ENCODE measurements around the gene LMO3.
"Not testable (repeated sequence)": the region's sequence is repeated elsewhere in the genome, so short reads cannot be mapped to it uniquely, and the experiment has no call there.

Gene LMO3

DNA sequence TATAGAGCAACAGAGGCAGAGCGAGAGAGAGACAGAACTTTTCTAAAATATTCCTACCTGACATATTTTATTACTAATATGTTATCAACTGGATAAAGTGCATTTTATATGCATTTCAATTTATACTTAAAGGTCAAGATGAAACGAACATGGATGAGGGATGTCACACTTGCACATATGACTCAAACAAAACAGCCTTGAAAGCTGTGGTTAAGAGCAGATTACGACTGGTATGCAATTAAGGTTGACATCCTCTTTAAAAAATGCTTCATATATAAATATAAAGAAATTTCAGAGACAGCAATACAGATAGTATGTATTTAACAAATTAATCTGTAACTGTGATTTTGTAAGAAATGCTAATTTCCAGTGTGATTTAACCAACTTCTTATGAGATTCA, 52.5 kb downstream of the LMO3 start:
- DNase-seq (ENCODE audit: insufficient read length, low spot score), result no peak
- FAIRE-seq, result no peak

DNA sequence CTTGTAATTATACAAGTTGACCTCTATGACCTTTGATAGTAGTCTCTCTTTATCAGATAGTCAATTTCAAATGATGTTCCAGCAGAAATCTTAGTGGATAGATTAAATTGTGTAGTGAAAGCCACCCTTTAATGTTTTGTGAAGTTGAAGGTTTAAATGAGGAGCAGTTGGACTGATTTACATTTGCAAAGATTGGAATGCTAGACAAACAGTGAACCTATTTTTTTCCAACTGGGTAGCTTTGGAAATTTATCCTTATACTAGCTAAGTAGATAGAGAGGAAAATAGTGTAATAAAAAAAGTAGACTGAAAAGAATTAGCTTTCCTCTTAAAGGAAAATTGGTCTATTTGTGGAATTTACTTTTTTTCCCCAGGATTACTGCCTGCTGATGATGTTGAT, 53.7 kb downstream of the LMO3 start:
- FAIRE-seq (no peak), DNase-seq (ENCODE audit: insufficient read length, low spot score) (no peak)

DNA sequence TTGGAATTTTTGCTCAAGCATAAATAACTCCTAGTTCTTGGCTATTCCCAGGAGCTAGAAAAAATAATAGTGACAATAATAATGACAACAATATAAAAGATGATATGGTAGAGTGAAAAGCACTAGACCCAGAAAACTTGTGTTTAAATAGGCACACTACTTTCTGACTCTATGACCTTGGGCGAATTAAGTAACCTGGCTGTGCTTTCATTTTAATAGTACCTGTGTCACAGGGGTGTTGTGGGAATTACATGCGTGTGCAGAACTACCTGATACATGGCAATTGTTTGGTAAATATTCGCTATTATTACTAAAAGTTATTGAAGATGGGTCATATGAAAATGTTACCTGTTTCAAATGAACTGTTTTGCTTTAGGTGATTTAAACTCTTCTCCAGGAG, 60.1 kb downstream of the LMO3 start:
- FAIRE-seq, result no peak
- no peak for DNase-seq (ENCODE audit: insufficient read length, low spot score)

DNA sequence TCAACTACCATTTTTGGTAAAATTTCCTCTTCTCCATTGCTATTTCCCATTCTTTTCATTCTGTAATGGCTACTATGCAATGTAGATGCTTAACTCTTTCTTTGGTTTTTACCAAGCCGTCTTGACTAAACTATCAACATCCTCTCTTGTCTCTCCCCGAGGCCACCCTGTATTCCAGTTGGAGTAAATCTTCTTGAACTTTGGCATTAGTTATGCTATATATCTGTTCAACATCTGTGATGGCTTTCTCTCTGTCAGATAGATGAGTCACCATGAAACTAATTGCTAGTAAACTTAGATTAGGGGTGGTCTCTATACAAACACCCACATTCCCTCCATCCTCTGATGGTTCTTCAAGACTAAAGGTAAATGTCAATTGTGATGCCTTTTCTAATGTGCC, 63.4 kb downstream of the LMO3 start:
- FAIRE-seq (no peak), DNase-seq (ENCODE audit: insufficient read length, low spot score) (no peak)

DNA sequence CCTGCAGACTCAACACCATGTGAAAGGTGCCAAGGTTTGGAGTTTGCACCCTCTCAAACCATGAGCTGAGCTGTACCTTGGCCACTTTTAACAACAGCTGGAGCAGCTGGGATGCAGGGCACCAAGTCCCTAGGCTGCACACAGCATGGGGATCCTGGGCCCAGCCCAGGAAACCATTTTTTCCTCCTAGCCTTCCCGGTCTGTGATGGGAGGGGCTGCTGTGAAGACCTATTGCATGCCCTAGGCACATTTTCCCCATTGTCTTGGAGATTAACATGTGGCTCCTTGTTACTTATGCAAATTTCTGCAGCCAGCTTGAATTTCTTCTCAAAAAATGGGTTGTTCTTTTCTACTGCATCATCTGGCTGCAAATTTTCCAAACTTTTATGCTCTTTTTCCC, 68.3 kb downstream of the LMO3 start:
- not testable (repeated sequence) for DNase-seq (ENCODE audit: insufficient read length, low spot score); FAIRE-seq

DNA sequence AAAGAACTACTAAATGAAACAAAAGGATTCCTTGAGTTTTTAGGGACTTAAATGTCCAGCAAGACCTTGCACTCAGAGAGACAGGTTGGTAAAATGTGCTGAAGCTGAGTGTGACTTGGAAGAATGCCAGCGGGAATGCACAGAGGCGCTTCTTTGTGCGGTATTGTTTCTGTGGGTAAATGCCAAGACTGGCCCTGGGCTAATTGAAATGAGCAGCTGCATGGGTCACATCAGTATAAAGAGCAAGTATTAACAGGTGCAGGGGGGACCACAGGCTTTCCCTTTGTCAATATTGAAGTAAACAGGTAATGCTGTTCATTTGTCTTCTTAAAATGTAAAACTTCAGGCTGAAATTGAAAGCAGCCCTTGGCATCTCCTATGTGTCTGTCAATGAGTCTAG, 74.3 kb downstream of the LMO3 start:
- FAIRE-seq (no peak), DNase-seq (ENCODE audit: insufficient read length, low spot score) (no peak)

DNA sequence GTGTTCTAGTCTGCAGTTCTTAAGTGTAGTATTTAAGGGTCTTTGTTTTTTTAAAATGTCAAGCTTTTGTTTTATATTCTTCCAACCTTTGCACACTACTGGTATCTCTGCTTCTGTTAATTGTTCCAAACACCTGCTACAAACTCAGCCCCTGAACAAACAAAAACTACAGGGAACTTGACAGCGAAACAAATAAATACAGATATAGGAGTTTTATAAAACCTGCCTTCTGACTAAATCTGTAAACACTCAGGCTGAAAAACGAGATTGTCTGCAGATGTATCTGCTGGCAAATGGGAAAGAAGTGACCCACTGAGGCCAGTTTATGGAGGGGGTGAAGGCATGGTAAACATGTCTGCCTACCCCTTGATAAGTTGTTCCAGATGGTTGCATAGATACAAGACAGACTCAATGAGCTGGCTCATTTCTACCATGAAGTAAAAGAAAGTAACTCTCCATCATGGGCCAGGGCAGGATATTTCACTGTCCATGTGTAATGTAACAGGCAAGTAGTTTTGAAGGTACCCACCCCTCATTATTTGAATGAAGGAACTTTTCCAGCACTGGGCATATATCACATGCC, 75.6 kb downstream of the LMO3 start:
- no peak for FAIRE-seq
- no peak for DNase-seq (ENCODE audit: insufficient read length, low spot score)

DNA sequence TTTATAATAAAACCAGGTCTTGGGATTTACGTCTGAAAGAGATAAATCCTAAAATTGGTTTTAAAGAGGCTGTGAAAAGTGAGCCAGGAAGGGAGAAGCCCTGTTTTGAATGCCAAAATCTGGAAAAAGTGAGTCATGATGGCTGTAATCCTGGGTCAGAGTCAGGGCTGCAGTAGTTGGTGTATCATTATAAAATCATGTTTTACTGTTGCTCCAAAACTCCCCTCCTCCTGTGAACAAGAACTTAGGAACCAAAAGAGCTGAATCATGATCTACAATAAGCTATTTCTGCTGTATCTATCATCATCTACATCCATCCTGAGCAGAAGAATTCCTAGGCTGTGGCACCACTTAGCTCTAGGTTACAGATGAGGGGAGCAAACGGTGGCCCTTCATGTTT, 79.3 kb downstream of the LMO3 start:
- DNase-seq (ENCODE audit: insufficient read length, low spot score) (no peak), FAIRE-seq (no peak)

DNA sequence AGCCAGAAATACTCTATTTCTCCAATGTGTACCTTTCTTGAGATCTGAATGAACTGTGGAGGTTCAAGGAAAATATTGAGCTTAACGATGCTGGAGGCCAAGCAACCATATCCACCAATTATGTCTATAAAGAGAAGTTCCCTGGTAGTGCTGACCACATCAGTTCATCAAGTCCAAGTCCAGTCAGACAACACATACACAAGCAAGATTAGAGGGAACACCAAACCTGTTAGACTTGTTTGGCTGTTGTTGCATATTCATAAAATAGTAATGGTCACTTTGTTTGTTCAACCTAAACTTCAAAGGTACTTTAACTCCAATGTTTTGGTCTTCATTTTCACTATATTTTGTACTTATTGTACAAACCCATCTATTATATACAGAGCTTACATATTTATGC, 81.6 kb downstream of the LMO3 start:
- DNase-seq (ENCODE audit: insufficient read length, low spot score) (no peak), FAIRE-seq (no peak)

DNA sequence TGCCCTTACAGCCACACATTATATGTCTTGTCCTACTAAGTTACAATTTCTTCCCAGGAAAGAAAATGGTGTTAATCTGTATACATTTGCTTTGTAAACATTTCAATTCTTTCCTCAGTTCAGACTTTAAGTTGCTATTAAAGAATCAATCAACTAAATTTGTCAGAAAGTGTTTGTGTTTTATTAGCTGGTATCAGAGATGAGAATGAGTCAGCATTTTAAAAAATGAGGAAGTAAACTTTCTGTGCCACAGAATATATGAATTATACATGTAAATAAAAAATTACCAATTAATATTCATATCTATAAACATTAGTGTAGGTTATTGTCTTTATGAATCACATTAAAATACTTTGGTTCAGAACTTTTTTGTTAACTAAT, 82.0 kb downstream of the LMO3 start:
- FAIRE-seq, result no peak
- no peak for DNase-seq (ENCODE audit: insufficient read length, low spot score)

DNA sequence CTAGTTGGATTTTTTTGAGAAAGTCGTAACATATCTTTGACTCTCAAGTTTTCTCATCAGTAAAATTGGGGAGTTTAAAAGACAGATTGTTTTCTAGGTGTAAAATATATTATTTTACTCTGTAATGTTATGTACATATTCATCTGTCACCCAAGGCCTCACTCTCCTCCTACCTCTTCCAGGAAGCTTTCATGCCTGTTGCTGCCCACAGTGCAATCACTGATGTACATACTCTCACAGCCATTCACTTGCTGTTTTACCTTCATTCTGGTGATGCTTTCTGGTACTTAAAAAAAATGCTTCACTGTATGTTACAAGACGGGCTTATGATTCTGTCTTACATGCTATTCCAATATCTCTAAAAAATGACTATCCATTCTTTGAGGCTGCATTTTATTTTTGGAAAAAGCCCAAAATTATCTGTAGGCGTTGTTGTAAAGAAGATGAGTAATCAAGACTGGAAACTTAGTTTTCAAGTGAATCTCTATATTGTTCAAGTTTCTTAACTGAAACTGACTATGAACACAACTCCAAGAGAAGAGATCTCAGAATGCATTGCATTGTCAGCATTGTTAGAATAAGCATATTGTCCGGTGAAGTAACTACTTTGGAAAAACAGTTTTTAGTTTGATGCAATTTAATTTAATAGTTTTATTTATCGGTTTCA, 82.5 kb downstream of the LMO3 start:
- no peak for FAIRE-seq
- DNase-seq (ENCODE audit: insufficient read length, low spot score), result no peak

DNA sequence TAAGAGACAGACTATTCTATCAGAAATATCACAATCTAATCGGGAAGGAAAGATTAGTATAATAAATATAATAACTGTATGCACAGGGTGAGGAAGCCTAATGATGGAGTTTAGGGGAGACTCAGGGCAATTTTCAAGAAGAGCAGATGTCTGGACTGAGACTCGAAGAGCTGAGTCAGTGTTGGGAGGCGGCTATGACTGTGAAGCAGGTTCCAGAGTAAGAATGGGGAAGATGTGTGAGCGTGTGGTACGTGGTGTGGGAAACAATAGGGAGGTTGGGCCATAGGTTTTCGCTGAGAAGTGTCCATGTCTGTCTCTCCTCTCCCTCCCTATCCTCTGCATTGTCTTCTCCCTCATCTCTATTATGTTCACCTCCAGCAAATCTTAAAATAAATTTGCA, 85.6 kb downstream of the LMO3 start:
- DNase-seq (ENCODE audit: insufficient read length, low spot score) (no peak), FAIRE-seq (no peak)

DNA sequence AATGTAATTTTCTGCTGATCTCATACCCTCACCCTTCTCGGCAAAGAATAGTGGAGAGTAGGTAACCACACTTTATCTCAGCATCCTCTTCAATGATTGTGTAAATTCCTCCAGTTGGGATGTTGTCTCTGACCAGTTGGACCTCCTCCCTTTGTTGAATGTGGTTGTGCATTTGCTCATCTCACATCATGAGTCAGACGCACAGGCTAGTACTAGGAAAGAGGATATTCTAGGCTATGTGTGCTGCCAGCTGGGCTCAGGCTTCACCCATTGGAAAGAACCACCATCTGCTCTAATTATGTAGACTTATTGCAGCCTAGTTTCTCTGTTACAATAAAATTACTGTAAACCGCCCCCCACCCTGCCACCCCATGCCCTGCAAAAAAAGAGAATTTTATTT, 90.3 kb downstream of the LMO3 start:
- DNase-seq (ENCODE audit: insufficient read length, low spot score) (no peak), FAIRE-seq (no peak)

DNA sequence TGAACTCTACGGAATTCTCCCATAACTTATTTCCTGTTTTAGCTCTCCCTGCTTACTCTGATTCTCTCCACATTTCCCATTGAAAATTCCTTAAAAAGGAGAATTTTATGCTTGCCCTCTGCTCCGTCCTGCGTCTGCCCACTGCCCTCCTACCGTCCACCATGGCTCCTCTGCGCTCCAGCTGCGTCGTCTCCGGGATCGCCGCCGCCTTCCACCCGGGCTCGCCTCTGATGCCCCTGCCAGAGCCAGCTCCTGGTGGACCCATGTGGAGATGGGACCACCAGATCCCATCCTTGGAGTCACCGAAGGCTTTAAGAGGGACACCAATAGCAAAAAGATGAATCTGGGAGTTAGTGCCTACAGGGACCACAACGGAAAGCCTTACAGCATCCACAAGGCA, 92.7 kb downstream of the LMO3 start:
- no peak for FAIRE-seq
- no peak for DNase-seq (ENCODE audit: insufficient read length, low spot score)

DNA sequence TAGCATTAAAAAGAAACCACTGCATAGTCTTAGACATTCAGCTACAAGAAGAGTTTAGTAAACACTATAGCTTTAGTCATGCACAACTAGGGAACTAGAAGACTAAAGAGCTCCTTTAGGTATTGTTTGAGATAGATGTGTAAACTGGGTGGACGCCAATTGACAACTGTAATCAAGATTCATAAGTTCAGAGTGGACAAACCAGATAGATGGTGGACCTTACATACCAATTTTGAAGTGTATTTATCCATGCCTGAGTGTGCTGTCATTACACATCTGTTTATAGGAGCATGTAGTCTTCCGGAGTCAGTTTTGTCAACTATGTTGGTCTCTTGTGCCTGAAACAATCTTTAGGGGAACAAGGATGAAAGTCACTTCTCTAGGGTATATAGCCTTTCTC, 96.6 kb downstream of the LMO3 start:
- FAIRE-seq, result no peak
- no peak for DNase-seq (ENCODE audit: insufficient read length, low spot score)

DNA sequence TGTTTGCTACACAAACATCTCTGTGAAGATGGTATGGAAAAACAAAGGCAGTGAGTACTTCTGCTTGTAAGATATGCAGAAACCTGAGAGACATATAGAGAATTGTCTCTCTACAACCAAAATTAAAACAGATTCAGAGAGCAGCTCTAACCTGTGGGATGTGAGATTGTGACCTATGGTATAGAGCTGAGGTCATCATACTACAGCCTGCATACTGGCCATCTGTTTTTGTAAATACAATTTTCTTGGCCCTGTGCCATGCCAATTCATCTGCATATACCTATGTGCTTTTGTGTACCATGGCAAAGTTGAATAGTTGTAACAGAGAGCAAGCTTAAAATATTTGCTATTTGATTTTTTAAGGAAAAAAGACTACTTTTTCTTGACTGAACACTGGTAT, 99.6 kb downstream of the LMO3 start:
- FAIRE-seq (no peak), DNase-seq (ENCODE audit: insufficient read length, low spot score) (no peak)

DNA sequence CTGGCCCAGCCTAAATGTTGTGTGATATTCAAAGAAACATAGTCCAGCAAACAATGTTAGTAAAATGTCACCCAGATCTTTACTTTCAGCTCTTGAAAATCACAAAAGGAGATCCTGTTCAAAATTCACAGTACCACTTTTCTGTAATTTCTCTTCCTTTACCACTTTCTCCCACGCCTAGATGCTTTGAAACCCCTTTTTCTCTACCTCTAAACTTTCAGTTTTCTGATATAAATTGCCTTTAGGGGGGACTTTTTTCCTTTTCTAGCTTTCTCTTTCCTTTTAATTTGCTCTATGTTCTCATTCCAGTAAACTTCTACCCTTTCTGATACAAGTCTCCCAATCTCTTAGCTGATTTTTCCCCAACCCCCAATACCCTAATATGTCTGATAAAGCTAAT, 101.8 kb downstream of the LMO3 start:
- FAIRE-seq, result no peak
- DNase-seq (ENCODE audit: insufficient read length, low spot score), result no peak

DNA sequence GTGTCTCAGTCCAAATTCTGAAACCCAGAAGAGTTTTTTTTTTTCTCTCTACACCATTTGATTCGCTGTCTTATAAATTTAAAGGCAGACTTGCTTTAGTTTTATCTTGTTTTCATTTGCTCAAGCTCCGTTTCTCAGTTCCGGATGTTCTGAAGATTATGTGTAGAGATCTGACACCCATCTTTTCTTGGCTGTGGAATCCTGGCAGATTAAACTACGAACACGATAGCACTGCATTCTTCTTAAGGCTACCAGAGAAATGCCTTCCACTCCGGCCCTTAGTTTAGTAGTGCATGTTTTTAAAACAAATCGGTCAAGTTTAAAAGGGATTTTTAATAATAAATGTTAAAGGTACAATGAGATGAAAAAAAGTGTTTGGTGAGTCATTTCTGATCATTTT, 106.4 kb downstream of the LMO3 start:
- no peak for DNase-seq (ENCODE audit: insufficient read length, low spot score)
- FAIRE-seq, result no peak
